Measurements from ENCODE around the gene CLP1. TPM values are rescaled to one million over a fixed set of nuclear protein-coding genes. Genes with fewer than 3 reads are reported as not detected.
A peak's percentile ranks its signal among the peaks of the same experiment; 100 is the strongest.
"Not testable (repeated sequence)": the region's sequence is repeated elsewhere in the genome, so short reads cannot be mapped to it uniquely, and the experiment has no call there.

The CLP1 gene
- total RNA-seq, 1 donor from 2014 or later, result 26.5 TPM

DNA sequence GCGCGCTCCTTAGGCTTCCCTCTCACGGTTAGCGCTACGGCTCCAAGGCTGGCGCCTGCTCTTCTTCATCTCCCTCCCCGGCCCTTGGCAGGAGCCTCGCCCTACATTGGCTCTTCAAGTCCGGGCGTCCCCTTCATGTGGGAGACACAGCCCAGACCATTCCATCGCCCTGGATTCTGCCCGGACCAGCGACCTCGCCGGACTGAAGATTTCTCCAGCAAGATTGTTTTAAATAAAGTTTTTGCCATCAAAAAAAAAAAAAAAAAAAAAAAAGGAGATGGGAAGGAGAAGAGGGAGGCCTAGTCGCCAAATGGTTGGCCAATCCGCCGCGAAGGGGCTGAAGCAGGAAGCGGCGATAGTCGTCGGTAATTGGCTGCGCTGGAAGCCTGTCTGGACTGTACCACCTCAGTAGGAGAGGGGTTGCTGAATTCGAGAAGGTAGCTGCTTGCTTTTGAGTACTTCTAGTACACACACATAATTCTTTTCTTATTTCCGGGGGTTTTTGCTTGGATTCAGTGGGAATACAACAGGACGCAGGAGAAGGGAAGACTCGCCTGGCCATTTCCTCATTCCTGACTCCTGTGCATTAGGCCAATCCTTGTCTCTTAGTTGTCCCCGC is 9.7 kb downstream of the CLP1 start:
- DNase-seq, result peak; percentile 99

GRCh38 chr11:57667736-57668433 is 10.3 kb downstream of the CLP1 start, which contains the start of gene ZDHHC5:
Gene ZDHHC5 (plus strand): TSS chr11:57668114. CDS start chr11:57673091, 4,977 bp downstream.
- DNase-seq, result peak; percentile 100

DNA sequence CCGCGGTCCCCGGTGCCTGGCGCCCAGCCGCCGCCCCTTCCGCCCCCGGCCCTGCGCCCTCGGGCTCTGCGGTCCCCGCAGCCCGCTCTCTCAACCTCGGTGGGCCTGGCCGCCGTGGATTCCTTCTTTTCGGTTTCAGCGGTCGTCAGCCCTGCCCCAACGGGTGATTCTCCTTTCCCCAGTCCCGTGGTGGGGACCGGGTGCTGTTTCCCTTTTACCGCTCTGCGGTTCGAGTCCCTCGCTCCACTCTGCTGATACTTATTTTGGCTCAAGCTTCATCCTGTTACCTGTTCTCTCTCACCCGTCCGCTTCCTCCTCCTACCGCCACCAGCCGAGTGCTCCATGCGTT is 10.8 kb downstream of the CLP1 start:
- DNase-seq, result peak; percentile 40

- DNase-seq, result no peak
Observed at GRCh38 chr11:57674251-57674650, 16.7 kb downstream of the CLP1 start.

- no peak for DNase-seq
Observed at GRCh38 chr11:57675176-57675941, 17.8 kb downstream of the CLP1 start.

GRCh38 chr11:57679396-57679795 is 21.8 kb downstream of the CLP1 start:
- no peak for DNase-seq

DNA sequence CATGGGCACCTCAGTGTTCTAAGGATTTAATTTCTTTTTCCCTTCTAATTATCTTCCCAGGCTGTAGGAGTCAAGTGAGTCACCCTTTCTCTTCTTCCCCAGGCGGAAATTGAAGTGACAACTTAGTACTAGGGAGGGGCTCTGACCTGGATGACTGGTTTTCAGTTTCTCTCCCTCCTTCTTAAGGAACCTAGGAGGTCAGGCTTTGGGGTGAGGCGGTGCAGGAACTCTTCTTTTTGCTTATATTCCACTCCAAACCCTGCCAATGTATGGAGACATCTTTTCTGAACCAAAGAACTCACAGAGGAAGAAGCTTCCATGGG is 23.0 kb downstream of the CLP1 start:
- peak; percentile 57 for DNase-seq

GRCh38 chr11:57681168-57681567 is 23.6 kb downstream of the CLP1 start:
- no peak for DNase-seq

GRCh38 chr11:57690474-57690873 is 32.9 kb downstream of the CLP1 start:
- not testable (repeated sequence) for DNase-seq

GRCh38 chr11:57698843-57699365 is 41.3 kb downstream of the CLP1 start:
- DNase-seq, result no peak

DNA sequence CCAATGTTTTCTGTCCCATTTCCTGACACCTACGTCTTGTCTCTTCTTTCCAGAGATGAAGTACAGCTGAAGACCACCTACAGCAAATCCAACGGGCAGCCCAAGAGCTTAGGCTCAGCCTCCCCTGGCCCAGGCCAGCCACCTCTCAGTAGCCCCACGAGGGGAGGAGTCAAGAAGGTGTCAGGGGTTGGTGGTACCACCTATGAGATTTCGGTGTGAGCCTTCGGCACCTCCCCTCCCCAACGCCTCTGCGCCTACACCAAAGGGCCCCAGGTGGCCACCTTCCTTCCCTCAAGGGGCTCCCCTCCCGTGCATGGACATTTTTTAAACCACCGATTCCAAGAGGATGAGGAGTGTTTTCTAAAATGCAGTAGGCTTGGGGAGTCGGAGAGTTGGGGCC is 42.3 kb downstream of the CLP1 start:
- DNase-seq, result no peak

GRCh38 chr11:57700425-57700824 is 42.9 kb downstream of the CLP1 start:
- DNase-seq, result no peak

- DNase-seq, result no peak
Observed at GRCh38 chr11:57703341-57703740, 45.8 kb downstream of the CLP1 start.

GRCh38 chr11:57704932-57705331 is 47.4 kb downstream of the CLP1 start:
- no peak for DNase-seq

DNA sequence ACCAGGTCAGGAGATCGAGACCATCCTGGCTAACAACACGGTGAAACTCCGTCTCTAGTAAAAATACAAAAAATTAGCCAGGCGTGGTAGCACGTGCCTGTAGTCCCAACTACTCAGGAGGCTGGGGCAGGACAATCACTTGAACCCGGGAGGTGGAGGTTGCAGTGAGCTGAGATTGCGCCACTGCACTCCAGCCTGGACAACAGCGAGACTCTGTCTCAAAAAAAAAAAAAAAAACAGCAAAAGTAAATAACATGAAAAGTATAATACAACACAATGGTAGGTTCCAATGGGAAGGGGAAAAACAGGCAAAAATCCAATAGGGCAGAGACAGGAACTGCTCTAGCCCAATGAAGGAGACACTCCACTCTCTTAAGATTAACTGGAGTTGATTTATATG is 47.9 kb downstream of the CLP1 start:
- not testable (repeated sequence) for DNase-seq

- no peak for DNase-seq
Observed at GRCh38 chr11:57709802-57710367, 52.3 kb downstream of the CLP1 start.

Other genes starting within 250 kb of the CLP1 start
- 57.7 and 101 TPM in 2 replicates for gene SLC43A3, start 230.6 kb upstream of the CLP1 start, total RNA-seq
- 0.14 and 0.51 TPM in 2 replicates for gene RTN4RL2, start 197.2 kb upstream of the CLP1 start, total RNA-seq
- 16.7 and 18.4 TPM in 2 replicates for gene SLC43A1, start 142.1 kb upstream of the CLP1 start, total RNA-seq
- gene TIMM10, start 127.0 kb upstream of the CLP1 start, total RNA-seq, result 28.1 and 39.8 TPM in 2 replicates
- gene SMTNL1, start 120.2 kb upstream of the CLP1 start, total RNA-seq, result not detected in 2 replicates
- gene UBE2L6, start 90.1 kb upstream of the CLP1 start, total RNA-seq, result 37.4 and 41.5 TPM in 2 replicates
- 0.19 and 0.85 TPM in 2 replicates for gene SERPING1, start 60.1 kb upstream of the CLP1 start, total RNA-seq
- 0.05 TPM in 1 of 2 replicates, not detected in the other for gene YPEL4, start 7.8 kb upstream of the CLP1 start, total RNA-seq
- 34.0 and 55.9 TPM in 2 replicates for gene ZDHHC5, start 10.4 kb downstream of the CLP1 start, total RNA-seq
- 13.1 and 17.6 TPM in 2 replicates for gene MED19, start 54.5 kb downstream of the CLP1 start, total RNA-seq
- 44.8 and 71.9 TPM in 2 replicates for gene TMX2, start 54.8 kb downstream of the CLP1 start, total RNA-seq
- 73.2 and 139 TPM in 2 replicates for gene SELENOH, start 83.7 kb downstream of the CLP1 start, total RNA-seq
- gene BTBD18, start 94.1 kb downstream of the CLP1 start, total RNA-seq, result not detected in 2 replicates
- gene CTNND1, start 104.0 kb downstream of the CLP1 start, total RNA-seq, result 298 and 352 TPM in 2 replicates